Smooth muscle cell of the umbilical artery (primary cell): ENCODE results near the gene RALGAPA2. TPM values are rescaled to one million over a fixed set of nuclear protein-coding genes. Genes with fewer than 3 reads are reported as not detected.

Source experiments
- total RNA-seq: library from RNA; depleted of rRNA; stranded (reverse); fragments of >200 nt; gene quantifications from 2 replicates; pipeline ENCODE4 v1.2.3, GENCODE V29; 2014

RALGAPA2 gene
- total RNA-seq, result 10.1 and 11.3 TPM in 2 replicates

DNA sequence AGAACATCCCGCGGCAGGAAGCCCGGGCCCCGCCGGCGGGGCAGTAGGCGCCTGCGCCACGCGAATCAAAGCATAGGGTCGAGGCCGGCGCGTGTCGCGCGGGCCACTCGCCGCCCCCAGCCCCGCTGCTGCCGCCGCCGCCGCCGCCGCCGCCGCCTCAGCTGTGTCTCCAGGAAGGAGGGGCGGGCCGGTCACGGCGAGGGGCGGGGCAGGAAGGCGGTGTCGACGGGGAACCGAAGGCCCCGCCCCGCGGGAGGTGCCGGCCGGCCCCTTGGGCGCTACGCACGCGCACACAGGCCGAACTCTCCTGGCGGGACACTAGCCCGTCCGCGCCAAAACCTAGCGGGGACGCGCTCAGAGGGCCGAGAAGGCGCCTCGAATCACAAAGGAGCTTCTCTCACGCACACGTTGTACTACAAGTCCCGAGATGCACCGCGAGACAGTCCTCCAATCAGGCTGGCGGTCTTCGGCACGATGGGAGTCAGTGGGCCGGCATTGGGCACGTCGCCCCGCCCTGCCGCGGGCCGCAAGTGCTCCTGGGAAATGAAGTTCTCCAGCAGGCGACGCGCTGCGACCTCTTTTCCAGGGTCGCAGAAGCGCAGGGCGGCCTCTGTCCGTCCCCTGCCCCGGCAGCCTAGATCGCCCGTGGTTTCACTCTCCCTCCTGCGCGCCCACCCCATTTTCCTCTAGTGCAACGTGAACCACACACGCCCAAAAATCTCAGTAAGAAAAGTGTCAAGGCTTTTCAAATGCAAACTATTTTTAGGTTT, at the start of gene RALGAPA2:
RALGAPA2 (minus strand) TSS at position 171 of the 770 bp plus-strand sequence; CDS start at position 7, 164 bp downstream.

DNA sequence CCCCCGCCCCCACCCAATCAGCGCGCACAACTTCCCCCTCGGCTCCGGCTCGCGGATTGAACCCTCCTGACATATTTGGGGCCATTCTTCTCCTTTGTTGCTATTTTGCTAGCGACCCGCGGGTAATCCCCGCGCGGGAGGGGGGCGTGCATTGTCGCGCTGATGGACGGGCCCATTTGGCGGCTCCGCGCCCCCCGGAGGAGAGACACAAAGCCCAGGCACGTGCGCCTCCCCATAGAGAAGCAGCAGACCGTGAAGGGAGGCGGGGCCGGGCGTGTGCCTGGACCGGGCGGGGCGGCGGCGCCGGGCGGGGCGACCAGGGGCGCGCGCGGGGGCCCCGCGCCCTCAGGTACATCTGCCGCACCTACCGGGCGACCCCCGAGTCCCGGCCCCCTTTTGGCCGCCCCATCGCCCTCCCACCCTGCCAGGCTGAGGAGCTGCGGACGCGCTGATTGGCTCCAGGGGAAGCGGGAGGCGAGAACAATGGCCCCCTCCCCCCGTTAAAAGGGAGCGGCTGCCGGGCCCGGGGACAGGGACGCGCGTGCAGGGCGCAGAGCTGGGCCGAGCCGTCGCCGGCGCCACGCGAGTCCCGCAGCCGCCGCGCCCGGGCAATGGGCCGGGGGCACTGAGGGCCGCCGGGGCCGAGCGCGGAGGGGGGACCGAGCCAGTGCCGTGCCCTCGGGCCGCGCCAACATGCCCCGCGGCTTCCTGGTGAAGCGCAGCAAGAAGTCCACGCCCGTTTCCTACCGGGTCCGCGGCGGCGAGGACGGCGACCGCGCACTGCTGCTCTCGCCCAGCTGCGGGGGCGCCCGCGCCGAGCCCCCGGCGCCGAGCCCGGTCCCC, 344.6 kb downstream of the RALGAPA2 start, which contains the start of gene INSM1:
INSM1 (plus strand) TSS at position 530 of the 843 bp plus-strand sequence; CDS start at position 694, 164 bp downstream.

